Measurements from ENCODE around the gene CGNL1.

GRCh38 chr15:57328479-57328878 is 47.8 kb upstream of the CGNL1 start:
- TF ChIP-seq POLR2A (IDR thresholded peaks at IDR 0.05) (no peak), CTCF (IDR thresholded peaks at IDR 0.05) (no peak)
